Activated CD4-positive, alpha-beta T cell treated with anti-CD3 and anti-CD28 coated beads, Interleukin-2, amount 10 ng/mL, durations not matched to agents 7 days and 5 days (primary cell): ENCODE measurements around the gene PFKP. TPM values are rescaled to one million over a fixed set of nuclear protein-coding genes. Genes with fewer than 3 reads are reported as not detected.

Experiments used
- CTCF ChIA-PET: fragments of 350-600 bp; sonication (Branson Sonifier 250); formaldehyde crosslinking; loops from one replicate; lab custom pipeline; 2021; ENCODE audit warnings: antibody characterized with exemption; lab: Charles Lee
- POLR2A ChIA-PET: fragments of 350-600 bp; sonication (Branson Sonifier 250); formaldehyde crosslinking; loops from one replicate; lab custom pipeline; 2021; ENCODE audit warnings: antibody characterized with exemption; lab: Charles Lee
- DNase-seq: peaks from one replicate; pipeline ENCODE4 v3.0.0-alpha.2; 2020
- H3K27ac Mint-ChIP-seq: one replicate; pipeline ENCODE4 v1.8.0; 2021; ENCODE audit warnings: mild to moderate bottlenecking, moderate library complexity, mixed read lengths
- H3K27me3 Mint-ChIP-seq: one replicate; pipeline ENCODE4 v1.8.0; 2021; ENCODE audit warnings: mixed read lengths
- H3K36me3 Mint-ChIP-seq: one replicate; pipeline ENCODE4 v1.8.0; 2021; ENCODE audit warnings: low read depth, mixed read lengths
- H3K4me1 Mint-ChIP-seq: one replicate; pipeline ENCODE4 v1.8.0; 2021; ENCODE audit warnings: mixed read lengths
- H3K4me3 Mint-ChIP-seq: one replicate; pipeline ENCODE4 v1.8.0; 2021; ENCODE audit warnings: mild to moderate bottlenecking, moderate library complexity, mixed read lengths
- H3K9me3 Mint-ChIP-seq: one replicate; pipeline ENCODE4 v1.8.0; 2021; ENCODE audit warnings: mixed read lengths
- total RNA-seq, 2 experiments: library from RNA; stranded (reverse); gene quantifications; one replicate each; pipeline ENCODE4 v1.2.3, GENCODE V29; 2021

The PFKP gene
- total RNA-seq, 2 experiments from 2014 or later: 173 to 178 TPM

DNA sequence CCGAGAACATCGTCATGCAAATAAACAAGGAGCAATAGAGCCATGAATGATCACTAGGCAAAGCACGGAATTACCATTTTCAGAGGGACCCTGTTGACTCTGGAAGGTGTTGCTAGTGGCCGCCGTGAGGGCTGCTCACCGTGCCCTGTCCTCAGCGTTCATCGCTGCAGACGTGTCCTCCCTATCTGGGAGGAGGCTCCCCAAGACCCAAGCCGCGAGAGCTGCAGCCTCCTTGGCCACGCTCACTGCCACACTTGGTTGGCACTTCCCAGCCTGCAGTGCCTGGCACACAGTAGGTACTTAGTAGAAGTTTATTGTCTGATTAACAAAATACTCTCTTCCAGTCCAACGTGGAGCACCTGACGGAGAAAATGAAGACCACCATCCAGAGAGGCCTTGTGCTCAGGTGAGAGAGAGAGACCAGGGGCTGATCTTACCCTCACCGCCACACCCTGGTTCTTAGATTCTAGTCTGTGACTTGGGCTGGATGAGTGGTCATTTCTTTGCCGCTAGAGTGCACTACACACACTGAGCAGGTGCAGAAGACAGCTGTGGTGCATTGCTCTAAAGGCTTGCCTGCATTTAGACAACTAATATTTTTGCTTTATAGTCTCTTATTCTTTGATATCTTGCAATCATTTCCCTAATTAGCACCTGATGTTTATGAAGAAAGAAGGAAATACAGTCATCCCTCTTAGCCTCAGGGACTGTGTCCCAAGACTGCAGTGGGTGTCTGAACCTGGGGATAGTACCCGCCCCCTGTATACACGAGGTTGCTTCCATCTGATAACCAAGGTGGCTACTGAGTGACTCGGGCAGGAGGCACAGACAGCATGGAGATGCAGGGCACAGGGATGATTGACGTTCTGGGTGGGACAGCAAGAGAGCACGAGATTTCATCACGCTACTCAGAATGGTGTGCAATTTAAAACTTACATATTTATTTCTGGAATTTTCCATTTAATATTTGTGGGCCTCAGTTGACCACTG, 65.0 kb downstream of the PFKP start:
- H3K4me1 Mint-ChIP-seq: no peaks in the 10 kb centered on the region
- H3K36me3 Mint-ChIP-seq: peaks cover 57% of the 10 kb centered on the region
- H3K27ac Mint-ChIP-seq: peak overlapping the region; percentile 19
- ChIA-PET POLR2A (no interaction called here), CTCF (no interaction called here)
- DNase-seq: no peak
- no peak overlapping the region for H3K4me3 Mint-ChIP-seq
- no peaks in the 10 kb centered on the region for H3K9me3 Mint-ChIP-seq
- no peaks in the 10 kb centered on the region for H3K27me3 Mint-ChIP-seq

DNA sequence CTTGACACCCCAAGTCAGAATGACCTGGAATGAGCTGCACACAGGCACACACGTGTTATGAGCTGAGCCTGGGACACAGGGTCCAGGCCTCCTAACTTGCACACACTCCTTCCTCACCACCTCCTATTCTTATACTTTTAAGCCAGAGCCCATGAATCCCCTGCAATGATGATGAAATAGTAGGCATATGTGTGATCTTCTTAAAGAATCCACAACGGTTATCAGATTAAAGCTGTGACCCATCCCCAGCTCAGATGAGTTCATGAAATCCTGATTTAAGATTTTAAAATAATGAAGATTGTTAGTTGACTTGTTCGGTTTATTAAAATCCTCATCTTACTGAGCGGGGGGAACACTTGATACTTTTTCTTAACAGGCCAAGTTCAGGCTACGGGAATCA, 66.6 kb downstream of the PFKP start:
- Mint-ChIP-seq H3K4me3 (no peak overlapping the region), H3K27me3 (no peaks in the 10 kb centered on the region), H3K9me3 (no peaks in the 10 kb centered on the region), H3K4me1 (no peaks in the 10 kb centered on the region), H3K36me3 (peaks cover 57% of the 10 kb centered on the region), H3K27ac (peak overlapping the region; percentile 5)
- CTCF ChIA-PET: interaction anchor here (1.0 to 2.9 kb wide), 4 partner anchors 11 to 24 kb away, joined by 3 to 7 read pairs (median 5); no protein-coding TSS in a partner anchor
- DNase-seq: no peak
- POLR2A ChIA-PET: interaction anchor here (0.7 kb wide), 1 partner anchor 41 kb away, joined by 3 read pairs; no protein-coding TSS in a partner anchor

DNA sequence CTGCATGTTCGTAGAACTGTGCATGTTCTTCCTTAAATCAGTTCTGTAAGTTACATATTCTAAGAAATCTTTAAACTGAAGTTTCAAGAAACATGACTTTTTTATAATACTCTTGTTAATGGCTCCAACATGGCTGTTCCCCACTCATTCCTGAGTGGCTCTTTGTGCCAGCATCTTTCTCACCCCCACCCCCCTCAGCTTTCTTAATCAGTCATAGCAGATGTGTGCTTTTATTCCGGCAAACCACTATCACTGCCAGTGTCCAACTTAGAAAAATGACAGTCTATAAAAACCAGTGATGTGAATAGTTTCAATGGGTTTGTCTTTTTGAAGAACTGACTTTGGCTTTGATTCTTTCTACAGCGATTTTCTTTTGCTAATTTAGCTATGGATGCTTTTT, 67.7 kb downstream of the PFKP start:
- H3K27ac Mint-ChIP-seq: no peak overlapping the region

DNA sequence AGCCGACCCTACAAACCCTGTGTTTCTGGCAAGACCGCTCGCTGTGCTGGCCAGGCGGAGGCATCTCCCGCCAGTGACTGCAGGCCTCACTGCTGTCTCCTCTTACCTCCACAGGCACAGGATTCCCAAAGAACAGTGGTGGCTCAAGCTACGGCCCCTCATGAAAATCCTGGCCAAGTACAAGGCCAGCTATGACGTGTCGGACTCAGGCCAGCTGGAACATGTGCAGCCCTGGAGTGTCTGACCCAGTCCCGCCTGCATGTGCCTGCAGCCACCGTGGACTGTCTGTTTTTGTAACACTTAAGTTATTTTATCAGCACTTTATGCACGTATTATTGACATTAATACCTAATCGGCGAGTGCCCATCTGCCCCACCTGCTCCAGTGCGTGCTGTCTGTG, 69.0 kb downstream of the PFKP start:
- Mint-ChIP-seq H3K27me3 (no peaks in the 10 kb centered on the region), H3K9me3 (no peaks in the 10 kb centered on the region), H3K27ac (no peak overlapping the region), H3K4me1 (no peaks in the 10 kb centered on the region), H3K36me3 (peaks cover 67% of the 10 kb centered on the region), H3K4me3 (no peak overlapping the region)
- DNase-seq: no peak
- CTCF ChIA-PET: no interaction called here
- POLR2A ChIA-PET: no interaction called here

More for the DNA sequence above, 67.7 kb downstream of the PFKP start:
- H3K4me3 Mint-ChIP-seq: no peak overlapping the region
- POLR2A ChIA-PET: no interaction called here
- H3K27me3 Mint-ChIP-seq: no peaks in the 10 kb centered on the region
- no peak for DNase-seq
- peaks cover 59% of the 10 kb centered on the region for H3K36me3 Mint-ChIP-seq
- CTCF ChIA-PET: interaction anchor here (1.7 to 2.9 kb wide), 2 partner anchors 18 to 22 kb away, joined by 6 to 7 read pairs; no protein-coding TSS in a partner anchor
- no peaks in the 10 kb centered on the region for H3K4me1 Mint-ChIP-seq
- no peaks in the 10 kb centered on the region for H3K9me3 Mint-ChIP-seq

DNA sequence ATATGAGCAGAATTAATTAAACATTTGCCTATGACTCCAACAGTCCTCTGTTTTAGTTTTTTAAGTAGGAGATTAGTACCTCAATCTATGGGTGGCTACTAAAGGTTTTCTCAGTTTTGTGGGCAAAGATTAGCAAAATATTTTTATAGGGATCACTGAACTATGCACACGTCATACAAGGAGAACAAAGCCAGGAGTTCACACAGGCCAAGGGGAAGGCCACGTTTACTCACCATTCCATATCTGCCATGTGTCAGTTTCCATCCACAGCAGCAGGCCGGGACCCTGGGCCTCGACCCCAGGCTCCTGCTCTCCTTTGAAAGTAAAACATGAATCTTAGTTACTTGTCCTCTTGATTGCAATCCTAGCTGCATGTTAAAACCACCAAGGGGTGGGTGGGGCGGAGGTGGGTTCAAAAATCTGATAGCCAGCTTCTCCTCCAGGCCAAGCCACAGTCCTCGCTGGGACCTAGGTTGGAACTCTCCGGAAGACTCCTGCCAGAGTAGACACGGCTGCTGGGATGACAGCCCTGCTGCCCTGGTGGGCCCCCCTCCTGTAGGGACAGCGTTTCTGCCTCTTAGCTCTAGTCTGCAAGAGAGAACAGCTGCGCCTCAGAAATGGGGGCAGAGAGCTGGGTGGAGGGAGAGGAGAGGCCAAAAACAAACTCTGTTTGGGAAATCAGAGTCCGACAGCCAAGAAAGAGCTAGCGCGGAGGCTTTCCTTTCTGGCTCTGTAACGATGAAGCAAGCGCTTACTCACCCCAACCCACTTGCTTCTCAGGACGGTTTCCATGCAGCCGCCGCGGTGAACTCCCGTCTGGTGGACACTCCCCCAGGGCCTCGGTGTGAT, 69.6 kb downstream of the PFKP start:
- Mint-ChIP-seq H3K27me3 (no peaks in the 10 kb centered on the region), H3K9me3 (no peaks in the 10 kb centered on the region), H3K27ac (peak overlapping the region; percentile 25), H3K4me3 (no peak overlapping the region), H3K36me3 (peaks cover 65% of the 10 kb centered on the region), H3K4me1 (no peaks in the 10 kb centered on the region)
- no peak for DNase-seq
- ChIA-PET CTCF (no interaction called here), POLR2A (no interaction called here)

DNA sequence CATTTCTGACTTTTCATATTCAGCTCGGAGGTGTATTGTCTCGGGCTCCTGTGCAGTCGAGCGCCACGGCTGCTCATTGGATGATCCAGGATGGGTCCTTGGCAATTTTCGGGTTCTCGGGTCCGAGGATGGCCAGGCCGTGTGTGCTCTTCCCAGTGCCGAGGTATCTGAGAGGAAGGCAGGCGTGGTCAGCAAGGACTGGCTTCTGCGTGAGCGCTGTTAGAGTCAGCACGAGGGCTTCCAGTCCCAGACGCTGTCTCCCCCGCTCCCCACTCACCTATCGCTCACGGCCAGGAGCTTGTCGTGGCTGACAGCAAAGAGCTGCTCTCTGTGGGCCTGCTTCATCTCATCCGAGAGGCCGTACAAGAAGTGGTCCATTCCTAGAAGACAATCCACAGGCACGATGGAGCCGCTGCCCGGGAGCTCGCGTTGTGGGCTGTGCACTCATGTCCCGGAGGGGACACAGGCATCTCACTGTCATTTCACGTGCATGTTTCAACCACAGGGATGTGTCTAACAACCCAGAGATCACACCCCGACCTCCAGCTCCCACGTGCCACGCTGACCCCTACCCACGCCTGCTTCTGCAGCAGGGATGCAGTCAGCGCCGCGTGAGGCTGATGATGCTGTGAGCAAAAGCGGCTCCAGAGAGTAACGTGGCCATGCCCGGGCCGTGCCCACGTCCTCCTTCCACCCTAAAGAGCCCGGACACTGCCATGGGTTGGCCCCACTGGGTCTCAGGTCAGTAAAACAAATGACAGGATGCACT, 70.8 kb downstream of the PFKP start:
- Mint-ChIP-seq H3K9me3 (no peaks in the 10 kb centered on the region), H3K27ac (no peak overlapping the region), H3K36me3 (peaks cover 65% of the 10 kb centered on the region), H3K27me3 (no peaks in the 10 kb centered on the region), H3K4me1 (no peaks in the 10 kb centered on the region), H3K4me3 (no peak overlapping the region)
- CTCF ChIA-PET: no interaction called here
- no peak for DNase-seq
- POLR2A ChIA-PET: no interaction called here

DNA sequence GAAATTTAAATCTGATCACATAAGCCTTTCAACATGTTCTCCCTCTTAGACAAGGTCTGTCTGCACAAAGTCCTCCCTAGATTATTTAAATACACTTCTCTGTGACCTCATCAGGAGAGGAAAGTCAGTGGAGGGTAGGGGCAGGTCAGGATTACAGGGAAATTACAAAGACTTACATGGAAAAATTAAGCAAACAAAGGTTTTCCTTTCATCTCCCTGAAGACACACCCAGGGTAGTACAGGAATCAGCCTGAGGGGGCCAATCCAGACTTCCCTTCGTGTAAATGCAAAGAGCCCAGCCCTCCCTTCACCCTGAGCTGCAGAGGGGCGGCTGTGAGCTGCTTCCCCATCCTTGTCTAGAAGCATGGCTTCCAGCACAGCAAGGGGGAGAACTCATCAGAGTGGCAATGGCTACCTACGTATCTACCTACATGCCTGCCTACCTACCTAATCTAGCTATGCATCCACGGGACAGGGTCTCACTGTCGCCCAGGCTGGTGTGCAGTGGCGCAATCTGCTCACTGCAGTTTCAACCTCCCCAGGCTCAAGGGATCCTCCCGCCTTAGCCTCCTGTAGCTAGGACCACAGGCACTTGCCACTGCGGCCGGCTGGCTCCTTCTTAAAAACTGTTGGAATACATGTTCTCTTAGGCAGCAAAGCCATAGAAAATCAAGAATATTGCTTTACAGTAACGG, 72.0 kb downstream of the PFKP start:
- H3K4me1 Mint-ChIP-seq: no peaks in the 10 kb centered on the region
- H3K27me3 Mint-ChIP-seq: no peaks in the 10 kb centered on the region
- peaks cover 68% of the 10 kb centered on the region for H3K36me3 Mint-ChIP-seq
- no peak overlapping the region for H3K4me3 Mint-ChIP-seq
- DNase-seq: no peak
- no peak overlapping the region for H3K27ac Mint-ChIP-seq
- H3K9me3 Mint-ChIP-seq: no peaks in the 10 kb centered on the region
- ChIA-PET CTCF (no interaction called here), POLR2A (interaction anchor here (0.7 kb wide), 1 partner anchor 28 kb away, joined by 4 read pairs; no protein-coding TSS in a partner anchor)

DNA sequence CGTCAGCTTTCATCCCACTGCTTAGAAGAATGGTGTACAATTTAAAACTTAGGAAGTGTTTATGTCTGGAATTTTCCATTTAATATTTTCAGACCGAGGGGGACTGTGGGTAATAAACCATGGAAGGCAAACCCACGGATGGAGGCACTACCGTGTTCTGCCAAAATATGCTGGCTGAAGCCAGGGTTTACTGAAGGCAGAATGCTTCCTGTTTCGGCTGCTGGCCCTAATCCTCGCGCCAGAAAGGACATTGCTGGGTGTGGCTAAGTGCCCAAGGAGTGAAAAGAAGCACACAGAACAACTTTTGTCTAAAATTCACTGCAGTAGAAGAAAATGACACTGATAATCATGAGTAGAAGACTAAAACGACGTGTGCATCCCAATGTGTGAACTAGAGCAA, 72.9 kb downstream of the PFKP start:
- DNase-seq: no peak
- Mint-ChIP-seq H3K4me1 (no peaks in the 10 kb centered on the region), H3K4me3 (no peak overlapping the region), H3K36me3 (peaks cover 65% of the 10 kb centered on the region), H3K27me3 (no peaks in the 10 kb centered on the region), H3K9me3 (no peaks in the 10 kb centered on the region), H3K27ac (no peak overlapping the region)
- POLR2A ChIA-PET: no interaction called here
- CTCF ChIA-PET: no interaction called here

DNA sequence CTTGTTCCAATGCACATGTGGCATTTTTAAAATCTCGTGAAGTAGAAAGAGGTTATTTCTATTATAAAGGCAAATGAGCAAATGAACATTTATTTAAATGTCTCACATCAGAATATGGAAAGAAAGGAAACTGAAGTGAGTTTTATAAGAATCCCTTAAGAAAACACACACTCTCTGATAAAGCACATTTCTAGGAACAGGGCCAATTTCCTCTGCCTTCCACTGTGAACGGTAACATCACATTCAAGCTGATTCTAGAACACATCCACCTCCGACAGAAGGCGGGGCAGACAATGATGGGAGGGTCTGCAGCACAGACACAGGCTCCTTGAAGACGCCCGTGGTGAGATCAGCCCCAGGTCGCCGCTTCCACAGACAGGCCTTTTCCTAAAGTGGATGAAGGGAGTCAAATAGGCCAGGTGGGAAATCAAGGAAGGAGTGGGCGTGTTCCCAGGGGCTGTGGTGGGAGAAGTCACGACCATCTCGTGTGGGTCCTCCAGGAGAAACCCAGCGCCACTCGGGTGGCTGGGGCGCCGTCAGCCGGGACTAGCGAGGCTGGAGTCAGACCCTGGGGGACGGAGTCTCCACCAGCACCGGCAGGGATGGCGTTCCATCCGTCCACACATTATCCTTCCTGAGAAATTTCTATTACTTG, 74.1 kb downstream of the PFKP start:
- peak overlapping the region; percentile 28 for H3K27ac Mint-ChIP-seq
- H3K27me3 Mint-ChIP-seq: no peaks in the 10 kb centered on the region
- peaks cover 70% of the 10 kb centered on the region for H3K36me3 Mint-ChIP-seq
- no peak overlapping the region for H3K4me3 Mint-ChIP-seq
- POLR2A ChIA-PET: no interaction called here
- CTCF ChIA-PET: interaction anchor here (1.3 kb wide), 1 partner anchor 23 kb away, joined by 3 read pairs; no protein-coding TSS in a partner anchor
- no peaks in the 10 kb centered on the region for H3K9me3 Mint-ChIP-seq
- DNase-seq: no peak
- no peaks in the 10 kb centered on the region for H3K4me1 Mint-ChIP-seq

DNA sequence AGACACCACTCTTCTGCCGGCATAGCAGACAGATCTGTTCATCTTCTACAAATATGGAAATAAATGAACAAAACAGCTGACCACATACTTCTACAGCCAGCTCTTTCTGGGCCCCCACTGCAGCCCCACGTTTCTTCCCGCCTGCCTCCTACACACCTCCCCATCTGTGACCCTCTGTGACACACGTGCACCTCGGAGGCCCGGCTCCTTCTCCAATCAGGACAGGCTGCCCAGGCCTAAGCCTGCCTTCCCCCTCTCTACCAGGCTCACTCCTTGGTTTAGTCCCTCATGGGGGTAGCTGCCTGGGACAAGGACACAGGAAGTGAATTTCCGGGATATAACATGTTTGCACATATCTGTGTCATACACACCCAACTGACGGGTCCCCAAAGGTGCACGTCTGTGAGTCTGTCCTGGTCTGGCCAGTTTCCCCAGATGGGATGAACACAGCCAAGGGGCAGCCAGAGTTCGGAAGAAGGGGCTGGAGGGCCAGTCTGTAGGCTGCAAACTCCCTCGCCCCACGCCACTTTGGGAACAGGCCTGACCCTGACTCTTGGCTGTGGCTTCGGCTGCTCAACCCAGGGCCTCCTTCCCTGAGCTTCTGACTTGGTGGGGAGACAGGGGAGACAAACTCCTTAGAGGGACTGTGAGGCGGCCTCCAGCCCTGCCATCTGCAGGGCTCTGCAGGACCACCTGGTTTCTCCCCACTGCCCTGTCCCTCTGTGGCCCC, 75.0 kb downstream of the PFKP start:
- Mint-ChIP-seq H3K27ac (no peak overlapping the region), H3K36me3 (peaks cover 71% of the 10 kb centered on the region), H3K4me1 (no peaks in the 10 kb centered on the region), H3K4me3 (no peak overlapping the region), H3K27me3 (no peaks in the 10 kb centered on the region), H3K9me3 (no peaks in the 10 kb centered on the region)
- ChIA-PET POLR2A (no interaction called here), CTCF (interaction anchor here (1.3 kb wide), 1 partner anchor 23 kb away, joined by 3 read pairs; no protein-coding TSS in a partner anchor)
- no peak for DNase-seq

DNA sequence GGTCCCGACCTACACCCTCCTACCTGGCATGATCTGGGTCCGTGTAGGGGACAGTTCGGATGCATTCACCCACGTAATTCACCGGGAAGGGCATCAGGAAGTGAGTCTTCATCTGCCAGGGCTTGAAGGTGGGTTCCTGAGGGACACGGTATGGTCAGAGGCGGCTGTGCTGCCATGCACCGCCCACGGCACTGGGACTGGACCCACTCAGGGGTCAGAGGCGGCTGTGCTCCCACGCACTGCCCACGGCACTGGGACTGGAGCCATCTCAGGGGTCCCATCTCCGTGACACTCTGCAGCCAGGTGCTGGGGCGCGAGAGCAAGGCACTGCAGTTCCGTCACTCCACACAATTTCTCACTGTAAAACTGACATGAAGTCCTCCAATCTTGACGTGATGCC, 76.0 kb downstream of the PFKP start:
- H3K9me3 Mint-ChIP-seq: no peaks in the 10 kb centered on the region
- no peak overlapping the region for H3K4me3 Mint-ChIP-seq
- no peaks in the 10 kb centered on the region for H3K27me3 Mint-ChIP-seq
- DNase-seq: no peak
- H3K27ac Mint-ChIP-seq: no peak overlapping the region
- peaks cover 68% of the 10 kb centered on the region for H3K36me3 Mint-ChIP-seq
- POLR2A ChIA-PET: no interaction called here
- CTCF ChIA-PET: no interaction called here
- H3K4me1 Mint-ChIP-seq: no peaks in the 10 kb centered on the region
